22Rv1 (cell line): ENCODE data around the gene PIK3AP1.

ENCODE experiments used
- H3K27ac ChIP-seq: fragments of 450-650 bp; 2 replicates; pipeline ENCODE4 v1.5.1; 2017
- ZFX ChIP-seq: fragments of 450-650 bp; IDR thresholded peaks from 2 replicates; pipeline ENCODE4 v1.6.1; 2017; ENCODE audit warnings: antibody characterized with exemption, borderline replicate concordance
- TF ChIP-seq, protein P1 (sequence below): fragments of 450-650 bp; IDR thresholded peaks from 2 replicates; pipeline ENCODE4 v1.5.1; 2017; ENCODE audit warnings: mild to moderate bottlenecking

Gene PIK3AP1

DNA sequence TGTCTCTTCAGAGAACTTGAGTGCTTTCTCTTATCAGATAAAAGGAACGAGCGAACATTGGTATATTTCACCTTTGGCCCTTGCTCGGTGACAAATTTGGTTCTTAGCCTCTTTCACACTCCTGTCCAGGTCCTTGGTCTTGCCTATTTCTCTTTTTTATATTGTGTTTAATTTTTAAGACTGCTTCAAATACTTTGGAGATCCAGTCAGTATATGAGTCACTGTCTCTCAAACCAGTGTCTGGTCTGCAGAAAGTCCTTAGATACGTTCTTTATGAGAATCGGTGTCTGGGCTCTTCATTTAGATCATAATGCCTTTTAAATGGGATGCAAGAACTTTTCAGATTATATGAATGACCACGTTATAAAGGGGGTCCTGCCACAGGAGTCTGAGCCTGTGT is 55.0 kb downstream of the PIK3AP1 start:
- no peak for TF ChIP-seq ZFX
- TF ChIP-seq, protein P1, sequence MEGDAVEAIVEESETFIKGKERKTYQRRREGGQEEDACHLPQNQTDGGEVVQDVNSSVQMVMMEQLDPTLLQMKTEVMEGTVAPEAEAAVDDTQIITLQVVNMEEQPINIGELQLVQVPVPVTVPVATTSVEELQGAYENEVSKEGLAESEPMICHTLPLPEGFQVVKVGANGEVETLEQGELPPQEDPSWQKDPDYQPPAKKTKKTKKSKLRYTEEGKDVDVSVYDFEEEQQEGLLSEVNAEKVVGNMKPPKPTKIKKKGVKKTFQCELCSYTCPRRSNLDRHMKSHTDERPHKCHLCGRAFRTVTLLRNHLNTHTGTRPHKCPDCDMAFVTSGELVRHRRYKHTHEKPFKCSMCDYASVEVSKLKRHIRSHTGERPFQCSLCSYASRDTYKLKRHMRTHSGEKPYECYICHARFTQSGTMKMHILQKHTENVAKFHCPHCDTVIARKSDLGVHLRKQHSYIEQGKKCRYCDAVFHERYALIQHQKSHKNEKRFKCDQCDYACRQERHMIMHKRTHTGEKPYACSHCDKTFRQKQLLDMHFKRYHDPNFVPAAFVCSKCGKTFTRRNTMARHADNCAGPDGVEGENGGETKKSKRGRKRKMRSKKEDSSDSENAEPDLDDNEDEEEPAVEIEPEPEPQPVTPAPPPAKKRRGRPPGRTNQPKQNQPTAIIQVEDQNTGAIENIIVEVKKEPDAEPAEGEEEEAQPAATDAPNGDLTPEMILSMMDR = no peak
- no peak overlapping the region for H3K27ac ChIP-seq

GRCh38 chr10:96664563-96664962 is 55.8 kb downstream of the PIK3AP1 start:
- TF ChIP-seq ZFX = no peak
- TF ChIP-seq, protein P1 = no peak
- H3K27ac ChIP-seq = no peak overlapping the region

DNA sequence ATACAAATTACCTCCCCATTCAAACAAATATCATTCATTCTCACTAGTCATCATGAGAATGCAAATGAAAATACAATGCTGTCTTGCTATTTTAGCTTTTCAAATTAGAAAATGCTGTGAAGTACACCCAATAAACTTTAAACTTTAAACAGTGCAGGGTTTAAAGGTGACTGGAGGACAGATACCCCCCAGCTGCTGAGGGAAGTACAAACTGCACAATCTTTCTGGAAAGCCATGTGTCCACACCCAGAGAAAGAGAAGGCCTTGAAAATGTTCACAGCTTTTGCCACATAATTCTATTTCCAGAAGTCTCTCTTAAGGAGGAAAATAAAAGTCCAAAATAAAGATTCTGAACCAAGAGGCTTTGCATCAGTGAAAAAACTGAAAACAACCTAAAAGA is 56.5 kb downstream of the PIK3AP1 start:
- TF ChIP-seq, protein P1 = no peak
- no peak for TF ChIP-seq ZFX
- H3K27ac ChIP-seq = no peak overlapping the region

GRCh38 chr10:96661632-96662031 is 58.7 kb downstream of the PIK3AP1 start:
- no peak for TF ChIP-seq ZFX
- TF ChIP-seq, protein P1 = no peak
- H3K27ac ChIP-seq = no peak overlapping the region

DNA sequence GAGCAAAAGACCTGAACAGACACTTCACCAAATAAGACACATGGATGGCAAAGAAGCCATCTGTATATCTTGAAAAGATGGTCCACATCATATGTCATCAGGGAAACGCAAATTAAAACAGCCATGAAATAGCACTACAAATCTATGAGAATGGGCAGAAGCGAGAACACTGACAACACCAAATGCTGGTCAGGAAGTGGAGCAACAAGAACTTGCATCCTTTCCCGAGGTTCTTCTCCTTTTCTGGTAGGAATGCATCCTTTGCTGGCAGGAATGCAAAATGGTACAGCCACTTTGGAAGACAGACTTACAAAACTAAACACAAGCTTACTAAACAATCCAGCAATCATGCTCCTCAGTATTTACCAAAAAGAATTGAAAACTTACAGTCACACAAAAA is 60.0 kb downstream of the PIK3AP1 start:
- no peak for TF ChIP-seq ZFX
- TF ChIP-seq, protein P1 = no peak
- no peak overlapping the region for H3K27ac ChIP-seq

DNA sequence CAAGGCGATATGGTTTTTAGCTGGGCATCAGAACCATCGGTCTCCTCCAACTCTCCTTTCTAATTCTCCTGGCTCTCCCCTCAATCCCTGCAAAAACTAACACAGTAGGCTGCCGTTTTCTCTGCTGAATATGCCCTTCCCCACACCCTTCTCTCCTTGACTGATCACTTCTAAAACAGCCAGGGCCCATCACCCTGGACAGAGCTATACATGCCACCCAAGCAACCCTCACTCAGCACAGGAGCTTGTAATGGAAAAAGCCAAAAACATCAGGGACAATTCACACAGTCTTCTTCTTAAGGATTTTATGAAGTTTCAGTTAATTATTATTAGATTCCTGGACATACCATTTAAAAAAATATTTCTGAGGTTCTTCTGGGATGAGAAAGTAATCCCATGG is 61.5 kb downstream of the PIK3AP1 start:
- no peak for TF ChIP-seq ZFX
- TF ChIP-seq, protein P1 = no peak
- H3K27ac ChIP-seq = no peak overlapping the region

GRCh38 chr10:96657385-96657784 is 62.9 kb downstream of the PIK3AP1 start:
- no peak overlapping the region for H3K27ac ChIP-seq
- TF ChIP-seq ZFX = no peak
- TF ChIP-seq, protein P1 = no peak
